Fibroblast of lung (primary cell): ENCODE data around the gene RIPOR2. TPM values are rescaled to one million over a fixed set of nuclear protein-coding genes. Genes with fewer than 3 reads are reported as not detected.
A peak's percentile ranks its signal among the peaks of the same experiment; 100 is the strongest.

Experiments used
- DNase-seq, 2 donors: peaks; one replicate each; pipeline versions ENCODE4 v3.0.0 to v3.0.0-alpha.2; 2010; ENCODE audit warnings: low read depth in 2 of 2
- H2AFZ ChIP-seq: 2 replicates; pipeline ENCODE4 v1.5.1; 2012; ENCODE audit warnings: low read length, control low read depth, inconsistent platforms
- H3K27ac ChIP-seq: 2 replicates; pipeline ENCODE4 v1.5.1; 2011; ENCODE audit warnings: low read length, control low read depth; ENCODE audit not compliant: insufficient read depth
- H3K27me3 ChIP-seq: 2 replicates; pipeline ENCODE4 v1.5.1; 2011; ENCODE audit warnings: mild to moderate bottlenecking, low read length; ENCODE audit not compliant: control insufficient read depth, insufficient read depth
- H3K36me3 ChIP-seq: 2 replicates; pipeline ENCODE4 v1.5.1; 2011; ENCODE audit warnings: low read length; ENCODE audit not compliant: control insufficient read depth, insufficient read depth
- H3K4me1 ChIP-seq: 2 replicates; pipeline ENCODE4 v1.5.1; 2011; ENCODE audit warnings: low read length; ENCODE audit not compliant: control insufficient read depth, insufficient read depth; ENCODE audit errors: extremely low read depth
- H3K4me2 ChIP-seq: 2 replicates; pipeline ENCODE4 v1.5.1; 2011; ENCODE audit warnings: low read length, control low read depth; ENCODE audit not compliant: insufficient read depth; ENCODE audit errors: extremely low read depth
- H3K4me3 ChIP-seq, 4 experiments: fragments of 200-600 bp in 1 of 4; sonication (generic) in 1 of 4; replicated peaks in 1 of 4; 2 replicates each; pipeline ENCODE4 v1.5.1; 2011 to 2016; ENCODE audit warnings: low read length in 4 of 4, low read depth in 3 of 4, mild to moderate bottlenecking in 3 of 4, control low read depth in 2 of 4, inconsistent platforms in 1 of 4, mixed read lengths in 1 of 4; ENCODE audit not compliant: insufficient read depth in 1 of 4; ENCODE audit errors: control extremely low read depth in 1 of 4
- H3K79me2 ChIP-seq: 2 replicates; pipeline ENCODE4 v1.5.1; 2012; ENCODE audit warnings: mild to moderate bottlenecking, low read length, inconsistent platforms; ENCODE audit not compliant: control insufficient read depth, insufficient read depth
- H3K9ac ChIP-seq: 2 replicates; pipeline ENCODE4 v1.5.1; 2011; ENCODE audit warnings: mild to moderate bottlenecking, low read length, control low read depth; ENCODE audit not compliant: insufficient read depth
- H3K9me3 ChIP-seq: 2 replicates; pipeline ENCODE4 v1.5.1; 2012; ENCODE audit warnings: low read depth, low read length; ENCODE audit not compliant: control insufficient read depth, insufficient read depth
- H4K20me1 ChIP-seq: 2 replicates; pipeline ENCODE4 v1.5.1; 2011; ENCODE audit warnings: low read length; ENCODE audit not compliant: control insufficient read depth, insufficient read depth; ENCODE audit errors: extremely low read depth
- EZH2 ChIP-seq: IDR thresholded peaks from 2 replicates; pipeline ENCODE4 v1.5.1; 2012; ENCODE audit warnings: low read length, control low read depth, mild to moderate bottlenecking; ENCODE audit errors: missing control alignments
- polyA plus RNA-seq, 2 donors: library from polyadenylated mRNA; depleted of rRNA in 1 of 2; stranded (reverse) in 1 of 2; unstranded in 1 of 2; fragments of >200 nt; gene quantifications; 2 replicates each; pipeline ENCODE4 v1.2.1, GENCODE V29; 2011 to 2012; ENCODE audit warnings: missing spikeins in 1 of 2
- total RNA-seq: library from RNA; depleted of rRNA; stranded (reverse); fragments of >200 nt; gene quantifications from 2 replicates; pipeline ENCODE4 v1.2.1, GENCODE V29; 2014
- TF ChIP-seq, protein P1 (sequence below), 2 donors: IDR thresholded peaks in 1 of 2; conservative IDR thresholded peaks in 1 of 2; 1 replicate in 1 of 2; 2 replicates in 1 of 2; pipeline ENCODE4 v1.5.1; 2011 to 2012; ENCODE audit warnings: low read length in 2 of 2, control low read depth in 1 of 2, inconsistent platforms in 1 of 2, low read depth in 1 of 2, mild to moderate bottlenecking in 1 of 2

RIPOR2 gene
- total and polyA plus RNA-seq, 2 donors (not counting 1 experiment from before 2014, with no cell fraction given): 3.5 to 3.6 TPM

DNA sequence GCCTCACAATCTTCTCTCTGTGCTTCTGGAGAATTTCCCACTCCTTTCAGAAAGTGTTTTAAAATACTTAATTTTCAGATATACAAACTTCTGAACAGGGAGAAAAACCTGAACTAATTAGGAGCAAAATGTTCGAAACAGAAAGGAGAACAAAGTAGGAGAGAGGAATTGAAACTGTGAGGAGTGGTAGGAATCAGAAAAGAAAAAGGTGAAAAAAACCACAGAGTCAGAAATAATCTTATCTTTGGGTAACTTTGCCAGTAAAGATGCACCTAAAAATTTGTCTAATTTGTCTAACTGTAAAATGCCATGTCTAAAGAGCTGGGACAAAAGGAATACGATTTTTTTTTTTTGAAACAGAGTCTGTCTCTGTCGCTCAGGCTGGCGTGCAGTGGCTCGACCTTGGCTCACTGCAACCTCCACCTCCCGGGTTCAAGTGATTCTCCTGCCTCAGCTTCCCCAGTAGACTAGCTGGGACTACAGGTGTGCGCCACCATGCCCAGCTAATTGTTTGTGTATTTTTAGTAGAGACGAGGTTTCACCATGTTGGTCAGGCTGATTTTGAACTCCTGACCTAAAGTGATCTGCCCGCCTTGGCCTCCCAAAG is 4.7 kb upstream of the RIPOR2 start:
- TF ChIP-seq, protein P1, sequence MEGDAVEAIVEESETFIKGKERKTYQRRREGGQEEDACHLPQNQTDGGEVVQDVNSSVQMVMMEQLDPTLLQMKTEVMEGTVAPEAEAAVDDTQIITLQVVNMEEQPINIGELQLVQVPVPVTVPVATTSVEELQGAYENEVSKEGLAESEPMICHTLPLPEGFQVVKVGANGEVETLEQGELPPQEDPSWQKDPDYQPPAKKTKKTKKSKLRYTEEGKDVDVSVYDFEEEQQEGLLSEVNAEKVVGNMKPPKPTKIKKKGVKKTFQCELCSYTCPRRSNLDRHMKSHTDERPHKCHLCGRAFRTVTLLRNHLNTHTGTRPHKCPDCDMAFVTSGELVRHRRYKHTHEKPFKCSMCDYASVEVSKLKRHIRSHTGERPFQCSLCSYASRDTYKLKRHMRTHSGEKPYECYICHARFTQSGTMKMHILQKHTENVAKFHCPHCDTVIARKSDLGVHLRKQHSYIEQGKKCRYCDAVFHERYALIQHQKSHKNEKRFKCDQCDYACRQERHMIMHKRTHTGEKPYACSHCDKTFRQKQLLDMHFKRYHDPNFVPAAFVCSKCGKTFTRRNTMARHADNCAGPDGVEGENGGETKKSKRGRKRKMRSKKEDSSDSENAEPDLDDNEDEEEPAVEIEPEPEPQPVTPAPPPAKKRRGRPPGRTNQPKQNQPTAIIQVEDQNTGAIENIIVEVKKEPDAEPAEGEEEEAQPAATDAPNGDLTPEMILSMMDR (conservative IDR thresholded peaks at IDR 0.05 in 1 of 2, IDR thresholded peaks at IDR 0.05 in 1 of 2; ENCODE audit: low read depth in 1 of 2, low read length in 2 of 2): no peak
- TF ChIP-seq EZH2: no peak
- no peak overlapping the region for H3K4me2 ChIP-seq
- H3K9ac ChIP-seq: no peak overlapping the region
- no peaks in the 10 kb centered on the region for H3K36me3 ChIP-seq
- no peaks in the 10 kb centered on the region for H3K9me3 ChIP-seq
- H3K79me2 ChIP-seq: no peaks in the 10 kb centered on the region
- H2AFZ ChIP-seq: no peak overlapping the region
- H3K27me3 ChIP-seq: no peaks in the 10 kb centered on the region
- H3K27ac ChIP-seq: no peak overlapping the region
- no peak overlapping the region for H3K4me3 ChIP-seq
- H4K20me1 ChIP-seq: no peaks in the 10 kb centered on the region
- no peak for DNase-seq
- no peaks in the 10 kb centered on the region for H3K4me1 ChIP-seq

DNA sequence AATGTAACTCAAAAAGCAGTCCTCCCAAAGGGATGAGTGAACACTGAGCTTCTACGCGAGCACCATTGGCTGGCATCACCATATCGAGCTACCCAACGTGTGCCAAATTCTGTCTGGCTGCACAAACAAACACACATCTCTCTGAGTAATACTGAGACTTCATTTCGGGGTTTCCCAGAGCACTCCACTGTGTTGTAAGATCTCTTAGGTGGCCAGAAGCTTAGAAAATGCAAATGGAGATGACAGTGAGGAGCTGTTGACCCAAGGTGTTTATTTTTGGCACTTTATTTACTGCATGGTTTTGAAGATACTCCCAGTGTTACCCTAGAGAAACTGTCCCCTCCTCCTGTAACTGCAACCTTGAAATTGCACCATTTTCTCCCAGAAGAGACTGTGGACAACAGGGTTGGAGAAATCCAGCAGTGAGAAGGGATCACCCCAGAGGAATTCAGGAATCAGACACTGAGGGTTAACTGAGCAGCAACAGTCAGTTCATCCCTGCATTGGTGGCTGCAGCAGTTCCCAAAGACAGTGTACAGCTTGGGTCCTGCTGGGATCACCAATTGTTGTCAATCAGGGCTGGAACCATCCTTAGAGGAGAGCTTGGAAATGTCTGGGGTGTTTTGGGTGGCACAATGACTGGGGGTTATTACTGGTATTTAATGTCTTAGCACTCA is 1.0 kb upstream of the RIPOR2 start:
- Histone ChIP-seq H3K36me3 (no peaks in the 10 kb centered on the region), H3K79me2 (no peaks in the 10 kb centered on the region), H3K4me2 (no peak overlapping the region), H3K4me1 (no peaks in the 10 kb centered on the region), H3K27me3 (no peaks in the 10 kb centered on the region), H3K9ac (no peak overlapping the region), H2AFZ (no peak overlapping the region), H4K20me1 (no peaks in the 10 kb centered on the region), H3K4me3 (no peak overlapping the region), H3K9me3 (no peaks in the 10 kb centered on the region), H3K27ac (no peak overlapping the region)
- TF ChIP-seq, protein P1 (conservative IDR thresholded peaks at IDR 0.05 in 1 of 2, IDR thresholded peaks at IDR 0.05 in 1 of 2; ENCODE audit: low read depth in 1 of 2, low read length in 2 of 2): no peak
- no peak for TF ChIP-seq EZH2
- peak in 1 of 2 donors; percentile 28 for DNase-seq

DNA sequence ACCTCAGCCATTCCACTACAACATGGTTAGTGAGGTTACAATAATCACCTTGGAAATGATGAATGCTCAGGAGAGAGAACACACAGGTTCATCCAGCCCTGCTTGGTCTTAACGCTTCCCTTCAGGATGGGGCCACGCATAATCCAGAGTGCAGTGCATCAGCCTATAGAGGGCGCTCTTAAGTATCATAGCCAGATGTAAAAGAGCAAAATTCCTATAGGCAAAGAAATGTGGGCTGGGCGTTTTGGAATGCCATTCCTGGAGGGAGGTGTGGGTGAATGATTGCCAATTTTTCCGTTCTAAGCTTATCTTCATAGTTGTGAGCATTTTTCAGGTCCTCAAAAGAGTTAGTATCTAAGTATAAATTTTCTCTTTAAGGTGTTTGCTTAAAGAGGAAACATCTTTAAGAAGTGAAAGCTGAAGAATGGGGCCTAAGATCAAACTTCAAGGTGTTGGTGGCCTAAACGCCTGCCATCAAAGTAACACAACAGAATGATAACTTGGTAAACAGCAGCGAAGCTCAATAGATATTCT is 1.8 kb downstream of the RIPOR2 start:
- Histone ChIP-seq H3K79me2 (no peaks in the 10 kb centered on the region), H3K9ac (no peak overlapping the region), H3K27me3 (no peaks in the 10 kb centered on the region), H3K4me3 (no peak overlapping the region), H2AFZ (no peak overlapping the region), H3K4me2 (no peak overlapping the region), H3K27ac (no peak overlapping the region), H4K20me1 (no peaks in the 10 kb centered on the region), H3K9me3 (no peaks in the 10 kb centered on the region), H3K36me3 (no peaks in the 10 kb centered on the region), H3K4me1 (peaks cover 11% of the 10 kb centered on the region)
- TF ChIP-seq EZH2: no peak
- TF ChIP-seq, protein P1 (conservative IDR thresholded peaks at IDR 0.05 in 1 of 2, IDR thresholded peaks at IDR 0.05 in 1 of 2; ENCODE audit: low read depth in 1 of 2, low read length in 2 of 2): peak; percentile 17 to 48
- DNase-seq: no peak
